Measurements from ENCODE around the gene TUBE1.

- no peak for TF ChIP-seq CTCF (IDR thresholded peaks at IDR 0.05)
- TF ChIP-seq EZH2phosphoT487 (IDR thresholded peaks at IDR 0.05) = no peak
- TF ChIP-seq EZH2 (IDR thresholded peaks at IDR 0.05) = no peak
These were observed 52.7 kb downstream of the TUBE1 start for GRCh38 chr6:112034616-112034995.
